Measurements from ENCODE around the gene SLC38A8.

The SLC38A8 gene

GRCh38 chr16:83967838-83968305, 74.7 kb downstream of the SLC38A8 start, which contains the start of gene NECAB2:
NECAB2 (plus strand) TSS chr16:83968244; CDS start chr16:83968649, 405 bp downstream.
- no peak for FAIRE-seq

GRCh38 chr16:83967091-83967490, 75.5 kb downstream of the SLC38A8 start:
- FAIRE-seq = no peak

- no peak for FAIRE-seq
Measured at GRCh38 chr16:83966153-83966696, 76.4 kb downstream of the SLC38A8 start.

- no peak for FAIRE-seq
Measured at GRCh38 chr16:83965444-83966152, 77.0 kb downstream of the SLC38A8 start.

- no peak for FAIRE-seq
Measured at GRCh38 chr16:83964684-83965443, 77.7 kb downstream of the SLC38A8 start.

- FAIRE-seq = no peak
Measured at GRCh38 chr16:83963277-83964119, 79.1 kb downstream of the SLC38A8 start.

GRCh38 chr16:83961591-83961990, 81.0 kb downstream of the SLC38A8 start:
- FAIRE-seq = no peak

- FAIRE-seq = no peak
Measured at GRCh38 chr16:83960521-83961249, 81.9 kb downstream of the SLC38A8 start.

All from A204.1 (cell line).